Measurements from ENCODE around the gene AFAP1L1.
"Not testable (repeated sequence)": the region's sequence is repeated elsewhere in the genome, so short reads cannot be mapped to it uniquely, and the experiment has no call there.

Gene AFAP1L1

DNA sequence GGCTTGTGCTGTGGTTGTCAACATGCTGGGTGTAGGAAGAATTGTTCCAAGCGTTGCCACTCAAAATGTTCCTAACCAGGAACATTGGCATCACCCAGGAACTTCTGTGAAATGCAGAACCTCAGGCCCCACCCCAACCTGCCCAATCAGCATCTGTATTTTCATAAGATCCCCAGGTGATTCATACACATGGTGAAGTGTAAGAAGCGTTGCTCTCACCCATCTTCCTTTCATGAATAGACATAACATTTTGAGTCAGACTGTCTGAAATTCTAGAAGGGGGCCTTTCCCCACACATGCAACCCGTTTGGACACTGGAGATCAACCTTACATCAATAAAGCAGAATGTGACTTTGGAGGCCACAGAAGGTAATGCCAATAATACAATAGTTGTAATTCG lies 9.3 kb upstream of the AFAP1L1 start:
- no peak for DNase-seq

DNA sequence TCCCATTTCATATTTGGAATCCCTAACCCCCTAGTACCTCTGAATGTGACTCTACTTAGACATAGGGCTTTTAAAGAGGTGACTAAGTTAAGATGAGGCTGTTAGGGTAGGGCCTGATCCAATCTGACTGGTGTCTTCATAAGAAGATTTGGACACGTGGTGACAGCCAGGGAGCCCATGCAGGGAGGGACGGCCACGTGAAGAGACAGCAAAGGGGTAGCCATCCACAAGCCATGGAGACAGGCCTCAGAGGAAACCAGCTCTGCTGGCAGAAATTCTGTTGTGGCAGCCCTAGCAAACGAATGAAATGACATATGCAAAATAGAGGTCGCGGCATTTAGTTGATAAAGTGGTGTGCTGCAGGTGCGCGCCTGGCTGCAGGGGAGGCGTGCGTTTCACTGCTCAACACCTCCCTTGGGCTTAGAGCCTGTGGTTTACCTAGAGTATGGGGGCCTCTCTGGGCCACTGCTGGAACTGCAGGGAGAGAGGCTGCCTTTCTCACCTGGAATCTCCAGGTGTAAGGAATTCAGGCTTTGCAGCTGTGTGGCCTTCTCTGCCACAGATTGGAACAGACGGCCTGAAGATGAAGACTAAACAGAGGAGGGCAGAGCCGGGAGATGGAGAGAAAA lies 7.1 kb upstream of the AFAP1L1 start:
- peak in 1 of 2 donors; percentile 37 for DNase-seq

DNA sequence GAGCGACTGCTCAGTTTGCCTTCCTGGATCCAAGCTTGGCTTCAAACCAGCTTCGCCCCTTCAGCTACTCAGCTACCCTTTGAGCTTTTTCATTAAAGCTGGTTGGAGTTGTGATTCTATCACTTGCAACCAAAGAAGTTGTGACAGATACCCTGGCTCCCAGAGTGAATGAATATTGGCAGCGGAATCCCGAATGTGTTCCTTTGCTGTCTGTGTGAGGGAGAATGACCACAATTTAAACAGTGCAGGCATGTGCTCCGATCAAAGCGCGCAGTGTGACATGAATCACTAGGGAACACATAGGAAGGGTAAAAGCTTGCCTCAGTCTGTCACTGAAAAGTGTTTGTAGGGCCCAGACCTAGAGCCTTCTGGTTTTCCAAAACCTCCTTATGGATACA lies 6.6 kb upstream of the AFAP1L1 start:
- DNase-seq, result no peak

DNA sequence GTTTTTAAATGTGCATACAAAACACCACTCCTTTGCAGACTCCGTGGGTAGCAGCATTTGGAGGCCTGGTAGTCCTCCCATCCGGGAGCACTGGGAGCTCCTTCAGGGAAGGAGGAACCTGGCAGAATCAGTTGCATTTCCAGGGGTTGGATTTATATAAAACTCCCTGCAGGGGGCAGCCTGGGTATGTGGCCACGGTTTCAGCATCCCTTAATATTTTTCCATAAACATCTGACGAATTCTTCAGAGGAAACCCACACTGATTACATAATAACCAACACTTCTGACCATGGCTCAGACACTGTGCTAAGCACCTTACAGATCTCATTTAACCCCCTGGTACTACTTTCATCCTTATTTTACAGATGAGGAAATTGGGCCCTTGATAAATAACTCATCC lies 6.1 kb upstream of the AFAP1L1 start:
- DNase-seq, result no peak

DNA sequence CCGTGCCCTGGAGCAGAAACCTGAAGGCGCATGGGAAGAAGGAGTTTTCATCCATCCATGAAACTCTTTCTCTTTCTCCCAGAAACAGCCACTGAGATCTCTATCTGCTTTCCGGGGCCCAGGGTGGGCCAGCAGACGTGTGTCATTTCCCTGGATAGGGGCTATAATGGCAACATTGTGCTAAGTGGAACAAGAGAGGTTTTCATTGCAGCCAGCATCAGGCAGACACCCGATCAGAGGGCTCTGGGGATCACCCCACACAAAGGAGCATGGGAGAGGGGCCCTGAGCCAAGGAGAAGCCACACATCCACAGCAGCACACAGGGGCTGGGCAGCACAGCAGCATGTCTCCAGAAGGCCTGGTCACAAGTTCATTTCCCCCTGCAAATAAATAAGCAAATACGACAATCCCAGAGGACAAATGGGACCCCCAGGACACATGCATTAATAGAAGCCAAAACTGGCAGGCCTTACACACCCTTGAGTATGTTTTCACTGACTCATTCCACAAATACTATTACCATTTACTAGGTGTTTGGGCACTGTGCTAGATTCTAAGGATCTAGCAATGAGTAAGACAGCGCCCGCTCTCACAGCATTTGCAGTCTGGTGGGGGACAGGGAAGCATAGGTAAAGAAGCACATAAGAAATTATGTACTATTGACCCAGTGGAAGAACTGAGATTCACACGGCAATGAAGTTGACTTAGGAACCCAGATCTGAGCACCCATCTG lies 4.3 kb upstream of the AFAP1L1 start:
- no peak for DNase-seq

DNA sequence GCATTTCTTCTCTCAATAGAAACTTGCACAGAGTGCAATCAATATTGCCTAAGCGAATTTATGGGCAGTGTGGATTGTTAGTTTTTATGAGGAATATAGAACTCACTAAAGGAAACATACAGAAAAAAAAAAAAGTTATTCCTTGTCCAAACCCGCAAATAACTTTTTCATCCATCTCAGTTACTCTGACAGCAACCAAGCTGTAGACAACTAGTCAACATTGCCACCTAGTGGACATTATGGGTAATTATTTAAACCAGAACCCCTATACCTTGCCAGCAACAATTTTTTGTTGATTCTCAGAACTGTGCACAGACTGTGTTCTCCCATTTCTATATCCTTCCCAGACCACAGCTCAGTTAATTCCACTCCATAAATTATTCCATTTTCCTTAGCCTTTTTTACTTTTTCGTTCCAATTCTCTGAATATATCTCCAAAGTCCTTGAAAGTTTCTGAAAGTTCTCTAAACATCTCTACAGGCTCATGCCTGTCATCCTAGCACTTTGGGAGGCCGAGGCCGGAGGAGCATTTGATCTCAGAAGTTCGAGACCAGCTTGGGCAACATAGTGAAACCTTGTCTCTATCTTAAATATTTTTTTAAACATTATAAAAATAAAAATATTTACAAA lies 2.6 kb upstream of the AFAP1L1 start:
- no peak for DNase-seq

DNA sequence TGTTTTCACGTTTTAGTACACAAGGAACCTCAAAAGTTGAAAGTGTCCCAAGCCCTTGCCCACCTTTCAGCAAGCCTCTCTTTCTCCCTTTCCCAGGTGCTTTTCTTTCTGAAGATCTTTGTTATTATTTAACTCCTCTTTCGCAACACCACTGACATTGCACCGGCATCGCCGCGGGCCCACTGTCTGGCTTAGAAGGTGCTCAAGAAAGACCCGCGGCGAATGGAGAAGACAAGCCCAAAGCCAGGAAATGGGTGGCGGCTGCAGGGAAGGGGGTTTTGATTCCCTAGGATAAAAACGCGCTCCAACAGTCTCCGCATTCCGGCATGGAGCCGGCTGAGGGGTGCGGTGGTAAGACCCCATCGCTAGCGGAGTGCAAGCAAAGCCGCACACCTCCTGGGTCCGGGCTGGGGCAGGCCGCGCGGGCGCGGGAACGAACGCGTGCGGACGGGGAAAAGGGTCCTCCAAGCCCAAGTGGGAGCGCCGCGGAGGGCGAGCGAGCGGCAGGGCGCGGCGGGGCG lies 404 bp upstream of the AFAP1L1 start:
- DNase-seq, result no peak

DNA sequence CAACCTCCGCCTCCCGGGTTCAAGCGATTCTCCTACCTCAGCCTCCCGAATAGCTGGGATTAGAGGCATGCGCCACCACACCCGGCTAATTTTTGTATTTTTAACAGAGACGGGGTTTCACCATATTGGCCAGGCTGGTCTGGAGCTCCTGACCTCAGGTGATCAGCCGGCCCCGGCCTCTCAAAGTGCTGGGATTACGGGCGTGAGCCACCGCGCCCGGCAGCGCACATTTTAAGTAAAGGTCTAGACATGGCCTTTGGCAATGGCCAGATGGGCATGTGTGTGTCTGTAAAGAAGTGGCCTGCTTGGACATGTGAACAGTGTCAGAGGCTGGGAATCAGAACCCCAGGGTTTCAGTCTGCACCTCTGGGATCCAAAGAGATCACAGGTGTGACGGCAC lies 1.1 kb downstream of the AFAP1L1 start:
- DNase-seq, result not testable (repeated sequence)

DNA sequence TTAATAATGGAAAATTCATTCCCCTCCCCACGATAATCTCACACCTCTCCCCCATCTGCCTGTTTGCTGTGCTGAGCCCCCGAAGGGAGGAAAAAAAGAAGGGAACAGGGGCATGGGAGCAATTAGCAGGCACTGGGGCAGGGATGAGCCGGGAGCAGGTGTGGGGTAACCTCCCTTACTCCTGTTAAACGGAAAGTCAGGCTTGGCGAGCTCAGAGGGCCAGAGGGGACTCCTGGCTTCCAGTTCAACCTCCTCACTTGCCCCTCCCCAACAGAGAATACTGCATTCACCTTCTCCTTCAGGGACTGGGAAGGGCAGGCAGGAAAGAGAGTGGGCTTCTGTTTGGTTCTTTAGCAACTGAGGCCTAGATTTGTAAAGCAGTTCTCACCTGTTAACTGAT lies 1.6 kb downstream of the AFAP1L1 start:
- no peak for DNase-seq

DNA sequence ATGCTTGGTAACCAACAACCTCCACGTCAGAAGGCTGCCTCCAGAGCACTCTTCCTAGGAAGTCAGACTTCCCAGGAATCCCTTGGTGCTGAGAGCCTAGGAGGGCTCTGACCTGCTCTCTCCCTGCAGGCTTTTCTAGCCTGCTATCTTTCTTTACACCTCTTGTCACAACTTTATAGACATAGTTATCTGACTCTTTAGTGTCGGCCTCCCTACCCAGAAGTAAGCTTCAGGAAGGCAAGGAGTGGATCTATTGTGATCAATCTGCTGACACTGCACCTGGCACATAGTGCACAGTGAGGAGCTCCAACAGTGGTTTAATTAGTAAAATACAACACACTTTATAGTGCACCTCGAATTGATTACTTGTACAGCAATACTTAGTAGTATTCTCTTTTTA lies 2.3 kb downstream of the AFAP1L1 start:
- DNase-seq, result no peak

DNA sequence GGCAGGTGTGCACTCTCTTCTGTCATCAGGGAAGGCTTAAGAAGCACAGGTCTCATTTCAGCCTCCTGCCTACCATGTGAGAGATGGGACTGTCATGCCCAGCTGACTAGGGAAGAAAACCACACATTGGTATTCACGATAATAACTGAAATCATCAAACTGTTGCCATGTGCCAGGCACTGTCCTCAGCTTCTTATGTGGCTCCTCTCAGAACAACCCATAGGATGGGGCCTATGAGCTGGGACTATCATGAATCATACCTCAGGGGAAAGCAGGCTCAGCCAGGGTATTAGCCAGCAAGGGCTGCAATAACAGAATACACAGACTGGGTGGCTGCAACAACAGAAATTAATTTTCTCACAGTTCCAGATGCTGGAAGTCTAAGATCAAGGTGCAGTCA lies 3.3 kb downstream of the AFAP1L1 start:
- DNase-seq, result no peak

DNA sequence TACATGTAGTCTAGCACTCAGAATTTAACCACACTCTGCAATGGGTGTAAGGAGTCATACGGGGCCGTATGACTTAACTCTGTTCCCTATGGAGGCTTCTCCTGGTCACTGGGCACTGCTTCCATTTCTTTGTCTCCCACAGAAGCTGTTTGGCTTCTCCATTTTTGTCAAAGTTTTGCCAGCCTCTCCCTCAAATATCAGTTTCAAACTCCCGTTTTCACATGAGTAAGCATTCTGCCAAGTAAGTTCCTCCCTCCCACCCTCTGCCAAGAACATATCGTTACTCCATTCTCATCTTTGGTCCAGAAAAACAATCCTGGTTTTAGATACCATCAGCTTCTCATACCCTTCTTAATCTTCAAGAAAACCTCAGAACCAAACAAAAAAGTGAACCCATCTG lies 6.1 kb downstream of the AFAP1L1 start:
- DNase-seq, result no peak

DNA sequence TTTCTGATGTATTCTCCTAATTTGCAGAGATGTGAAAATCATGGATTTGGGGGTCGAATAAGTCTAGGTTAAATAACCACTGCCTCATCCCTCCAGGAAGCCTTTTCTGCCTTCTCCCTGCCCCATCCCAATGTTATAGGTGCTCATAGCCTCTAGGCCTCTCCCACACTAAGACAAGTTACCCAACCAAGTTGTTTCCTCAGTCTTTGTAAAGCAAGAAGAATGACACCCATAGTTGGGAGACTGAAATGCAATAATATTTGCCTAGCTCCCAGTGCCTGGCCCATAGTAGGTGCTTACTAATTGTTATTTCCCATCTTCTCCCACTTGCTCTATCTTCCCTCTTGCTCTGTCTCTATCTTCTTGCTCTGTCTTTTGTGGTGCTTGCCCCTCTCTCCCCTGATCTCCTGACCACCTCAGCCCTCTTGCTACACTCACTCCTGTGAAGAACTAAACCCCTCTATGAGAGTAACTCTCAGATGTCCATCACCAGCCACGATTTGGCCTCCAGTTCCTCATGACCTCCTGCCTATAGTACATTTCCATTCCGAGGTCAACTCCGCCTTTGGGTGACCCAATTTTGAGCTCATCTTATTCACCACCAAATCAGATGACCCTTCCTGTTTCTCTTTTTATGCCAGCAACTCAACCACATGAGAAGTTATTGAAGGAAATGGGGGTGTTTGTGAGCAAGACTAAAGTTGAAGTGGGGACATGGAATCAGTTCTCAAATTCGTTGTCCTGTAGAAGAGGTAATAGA lies 7.0 kb downstream of the AFAP1L1 start:
- DNase-seq, result no peak

DNA sequence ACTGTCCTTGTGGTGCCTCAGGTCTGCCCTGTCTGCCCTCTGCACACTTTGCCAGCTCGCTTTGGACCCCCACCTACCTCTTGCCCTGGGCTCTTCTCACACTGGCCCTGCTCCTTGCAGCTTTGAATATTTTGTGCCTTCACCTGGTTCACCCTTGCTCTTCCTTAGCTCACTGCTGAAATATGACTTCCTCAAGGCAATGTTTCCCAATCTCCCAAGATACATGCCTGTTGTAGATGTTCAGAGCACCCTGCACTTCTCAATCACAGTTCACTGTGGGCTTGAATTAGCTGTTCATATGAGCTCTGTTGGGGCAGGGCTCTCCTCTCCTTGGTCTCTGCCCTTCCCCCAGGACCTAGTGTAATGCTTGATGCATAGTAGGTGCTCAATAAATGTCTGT lies 8.0 kb downstream of the AFAP1L1 start:
- no peak for DNase-seq

DNA sequence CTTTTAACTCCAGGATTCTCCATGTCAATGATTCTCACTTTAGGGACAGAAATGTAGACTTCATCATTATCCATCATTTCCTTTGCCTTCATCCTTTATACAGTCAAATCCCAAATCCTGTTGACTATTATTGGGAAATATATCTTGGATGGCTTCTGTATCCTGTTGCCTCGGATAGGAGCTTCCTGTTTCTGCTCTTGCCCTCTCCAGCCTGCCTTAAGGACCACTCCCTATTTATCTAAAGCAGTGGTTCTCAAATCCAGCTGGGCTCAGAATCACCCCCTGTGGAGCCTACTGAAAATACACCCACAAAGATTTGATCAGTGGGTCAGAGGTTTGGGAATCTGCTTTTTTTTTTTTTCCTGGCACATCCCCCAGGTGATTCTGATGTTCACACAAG lies 8.5 kb downstream of the AFAP1L1 start:
- no peak for DNase-seq

DNA sequence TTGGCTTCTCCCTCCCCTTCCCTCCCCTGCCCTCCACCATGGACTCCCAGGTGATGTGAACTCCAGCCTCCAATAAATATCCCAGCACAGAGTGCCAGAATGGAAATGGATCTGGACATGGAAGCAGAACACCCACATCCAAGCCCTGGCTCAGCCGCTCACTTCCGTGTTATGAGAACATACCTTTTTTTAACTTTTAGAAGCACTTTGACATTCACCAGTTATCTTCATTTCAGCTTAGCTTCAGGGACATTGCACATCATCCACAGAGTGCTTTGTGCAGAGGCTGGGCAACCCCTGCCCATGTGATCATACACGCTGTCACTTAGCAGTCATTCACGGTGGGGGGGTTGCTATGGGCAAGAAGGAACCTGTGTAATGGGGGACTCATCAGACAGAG lies 9.1 kb downstream of the AFAP1L1 start:
- DNase-seq, result no peak

DNA sequence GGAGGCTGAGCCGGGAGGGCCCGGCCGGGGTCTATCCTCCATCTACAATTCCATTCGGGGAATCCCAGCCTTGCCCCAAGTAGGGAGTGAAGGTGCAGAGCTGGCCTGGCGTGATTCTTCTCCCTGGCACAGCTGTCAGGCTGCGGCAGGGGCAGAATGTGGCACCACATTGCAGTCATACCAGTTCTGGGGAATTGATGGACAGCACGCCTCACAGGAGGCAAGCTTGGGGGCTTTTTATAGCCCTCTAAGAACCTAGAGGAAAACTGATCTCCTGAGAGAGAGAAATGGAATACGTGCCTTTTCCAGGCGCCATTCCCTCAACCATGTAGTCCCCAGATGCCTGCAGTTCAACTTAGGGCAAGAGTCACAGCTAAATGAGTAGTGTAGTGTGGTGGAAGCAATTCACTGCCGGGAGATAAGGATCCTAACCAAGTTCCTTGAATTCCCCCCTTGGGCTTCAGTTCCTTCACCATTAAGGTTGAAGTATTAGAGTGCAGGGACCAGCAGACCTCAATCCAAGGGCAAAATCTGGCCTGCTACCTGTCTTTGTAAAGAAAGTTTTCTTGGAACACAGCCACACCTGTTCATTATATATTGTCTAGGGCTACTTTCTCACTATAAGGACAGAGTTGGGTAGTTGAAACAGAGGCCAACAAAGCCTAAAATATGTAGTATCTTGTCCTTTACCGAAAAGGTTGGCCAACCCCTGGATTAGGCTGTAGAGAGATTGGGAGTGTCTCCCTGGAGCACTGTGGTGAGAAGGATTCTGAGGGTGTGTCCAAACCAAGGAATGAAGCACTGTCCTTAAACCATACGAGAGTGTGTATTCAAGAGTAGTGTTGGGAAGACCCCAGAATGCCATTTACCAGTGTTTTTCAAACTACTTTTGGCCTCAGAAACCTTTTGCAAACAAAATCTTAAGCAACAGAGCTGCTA lies 10.6 kb downstream of the AFAP1L1 start:
- no peak for DNase-seq

DNA sequence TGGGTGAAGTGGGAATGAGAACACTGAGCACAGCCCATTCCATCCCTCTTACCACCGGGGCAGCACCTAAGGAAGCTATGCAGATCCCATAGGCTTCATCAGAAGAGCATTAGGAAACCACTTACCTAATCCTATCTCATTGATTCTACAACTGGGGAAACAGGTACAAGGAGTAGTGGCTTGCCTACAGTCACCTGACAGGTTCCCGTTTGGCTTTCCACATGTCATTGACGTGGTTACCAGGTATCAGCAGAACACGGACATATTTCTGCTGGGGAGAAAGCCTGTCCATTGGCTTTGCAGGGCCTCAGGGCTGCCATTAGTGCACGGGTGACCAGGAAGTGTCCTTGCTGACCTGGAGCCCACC lies 11.3 kb downstream of the AFAP1L1 start:
- no peak for DNase-seq

DNA sequence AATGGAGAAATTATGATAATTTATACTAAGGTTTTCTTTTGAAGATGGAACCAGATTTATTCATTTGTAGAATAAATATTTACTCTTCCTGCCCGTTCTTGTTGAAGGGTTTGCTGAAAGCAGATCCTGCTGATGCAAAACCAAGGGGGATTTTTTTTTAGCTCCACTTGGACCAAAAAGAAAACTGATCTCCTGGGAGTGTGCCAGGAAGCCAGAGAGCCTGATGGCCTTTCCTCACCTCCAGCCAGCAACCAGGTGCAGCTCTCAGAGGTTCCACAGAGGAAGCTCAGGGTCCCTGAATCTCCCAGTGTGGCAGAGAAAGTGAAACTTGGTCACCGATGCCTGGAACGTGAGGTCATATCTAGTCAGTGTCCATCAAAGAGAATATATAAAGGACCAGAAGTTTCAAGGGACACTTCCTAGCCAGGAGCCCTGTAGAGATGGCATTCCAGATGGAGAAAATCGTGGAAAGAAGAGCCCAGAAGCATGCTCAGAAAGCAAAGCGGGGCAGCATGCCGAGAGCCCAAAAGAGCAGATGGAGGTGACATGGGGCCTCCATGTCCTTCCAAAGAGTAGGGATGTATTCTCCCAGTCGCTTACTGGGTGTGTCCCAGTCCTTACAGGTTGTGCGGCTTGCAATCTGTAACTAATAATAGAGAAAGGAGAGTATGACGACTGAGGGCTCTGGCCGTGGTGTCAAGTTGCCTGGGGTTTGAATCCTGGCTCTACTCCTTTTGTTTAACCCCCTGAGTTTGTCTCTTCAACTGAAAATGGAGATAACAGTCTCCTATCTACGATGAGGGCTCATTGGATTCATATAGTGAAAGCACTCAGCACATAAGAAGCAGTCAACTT lies 12.2 kb downstream of the AFAP1L1 start:
- DNase-seq, result no peak

DNA sequence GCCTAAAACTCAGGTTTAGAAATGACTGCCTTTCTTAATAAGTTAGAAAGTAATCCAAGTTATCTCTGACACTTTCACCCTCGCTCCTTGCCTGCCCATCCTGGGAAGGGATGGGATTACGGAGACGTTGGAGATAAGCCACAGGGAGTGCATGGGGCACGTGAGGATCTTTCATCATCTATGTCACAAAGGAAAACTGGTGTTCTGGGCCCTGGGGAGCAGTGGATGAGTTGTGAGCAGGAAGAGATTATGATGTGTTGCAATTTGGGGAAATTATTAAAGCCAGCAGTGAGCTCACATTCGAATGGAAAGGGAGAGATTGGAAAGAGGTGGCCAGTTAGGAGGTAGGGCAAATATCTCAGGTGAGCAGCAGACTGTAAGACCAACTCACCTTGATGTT lies 12.8 kb downstream of the AFAP1L1 start:
- DNase-seq, result no peak

DNA sequence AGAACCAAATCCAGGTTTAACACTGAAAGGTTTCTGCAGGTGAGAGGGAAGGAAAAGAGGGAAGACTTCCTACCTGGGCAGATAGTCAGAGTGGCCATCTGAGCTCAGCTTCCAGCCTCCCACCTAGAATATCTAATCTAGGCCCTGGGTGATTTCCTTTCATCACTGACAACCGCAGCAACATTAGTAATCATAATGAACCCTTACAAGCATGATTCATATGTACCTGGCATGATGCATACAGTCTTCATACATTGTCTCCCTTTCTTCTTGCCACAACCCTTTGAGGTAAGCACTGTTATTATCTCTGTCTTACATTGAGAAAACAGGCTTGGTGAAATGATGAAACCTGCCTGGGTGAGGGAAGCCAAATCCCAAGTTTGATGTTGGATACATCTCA lies 13.5 kb downstream of the AFAP1L1 start:
- DNase-seq, result no peak

Measured in stimulated activated CD4-positive, alpha-beta T cell treated with anti-CD3 and anti-CD28 coated beads, Interleukin-2, amount 100 ng/mL, for 48 hours (primary cell).